K562 (cell line): Measurements from ENCODE around the gene IFI27L1. TPM values are rescaled to one million over a fixed set of nuclear protein-coding genes. Genes with fewer than 3 reads are reported as not detected.

Experiments
- ATAC-seq: fragments of 200-7000 bp; cut with Tn5 transposase; 3 replicates; pipeline ENCODE4 v1.9.1; 2020; ENCODE audit warnings: moderate library complexity
- BruUV-seq: library from RNA; stranded (reverse); fragments of 400-500 nt; replicated peaks from 2 replicates; lab custom pipeline; 2021; lab: Mats Ljungman, UMichigan
- CTCF ChIA-PET: fragments of 300-600 bp; formaldehyde crosslinking; extraction: SDS; loops from one replicate; lab custom pipeline; 2021; ENCODE audit warnings: low intra/inter-chr PET ratio; lab: Yijun Ruan, JAX
- POLR2A ChIA-PET: fragments of 300-600, 350-650 bp; sonication (Branson Sonifier 250); formaldehyde crosslinking; extraction: SDS; loops from one replicate; lab custom pipeline; 2021; ENCODE audit warnings: antibody characterized with exemption, inconsistent platforms; lab: Yijun Ruan, JAX
- DNase-seq, 4 experiments: peaks; one replicate each; pipeline versions ENCODE4 v3.0.0 to v3.0.0-alpha.2; 2011 to 2018; ENCODE audit warnings: low spot score in 3 of 4, mixed read lengths in 3 of 4; ENCODE audit errors: extremely low read depth in 1 of 4
- FAIRE-seq: peaks from 2 replicates; lab custom pipeline; 2011; peaks lifted over from hg19 to GRCh38; lab: Jason Lieb, UNC
- H2AFZ ChIP-seq: 2 replicates; pipeline ENCODE4 v1.6.0; 2011; ENCODE audit warnings: low read depth, low read length, control low read depth, inconsistent platforms
- H3K27ac ChIP-seq: fragments of 200-600 bp; 3 replicates; pipeline ENCODE4 v1.8.0; 2011; ENCODE audit warnings: low read depth, mild to moderate bottlenecking, control low read depth, inconsistent platforms, low read length, moderate library complexity, mixed read lengths; ENCODE audit errors: extremely low read depth
- H3K27me3 ChIP-seq, 2 experiments: fragments of 300-600 bp in 1 of 2; 2 replicates in 1 of 2; 3 replicates in 1 of 2; pipeline versions ENCODE4 v1.6.0 to v1.8.0; 2011; ENCODE audit warnings: inconsistent platforms in 2 of 2, low read length in 2 of 2, mild to moderate bottlenecking in 1 of 2, mixed read lengths in 1 of 2, moderate library complexity in 1 of 2; ENCODE audit not compliant: control insufficient read depth in 2 of 2, insufficient read depth in 2 of 2
- H3K36me3 ChIP-seq: fragments of 300-600 bp; 3 replicates; pipeline ENCODE4 v1.8.0; 2011; ENCODE audit warnings: mild to moderate bottlenecking, low read length, inconsistent platforms; ENCODE audit not compliant: control insufficient read depth, insufficient read depth
- H3K4me1 ChIP-seq, 2 experiments: fragments of 200-600 bp in 1 of 2; replicated peaks in 1 of 2; 2 replicates in 1 of 2; 3 replicates in 1 of 2; pipeline versions ENCODE4 v1.5.1 to v1.8.0; 2011; ENCODE audit warnings: inconsistent platforms in 2 of 2, low read length in 2 of 2, mild to moderate bottlenecking in 1 of 2, mixed read lengths in 1 of 2, moderate library complexity in 1 of 2; ENCODE audit not compliant: control insufficient read depth in 2 of 2, insufficient read depth in 2 of 2
- H3K4me2 ChIP-seq: 2 replicates; pipeline ENCODE4 v1.6.1; 2011; ENCODE audit warnings: low read length, control low read depth, inconsistent platforms, mixed read lengths; ENCODE audit not compliant: insufficient read depth
- H3K4me3 ChIP-seq: fragments of 200-600 bp; sonication (generic), shearing (Covaris generic); 2 replicates; pipeline ENCODE4 v1.5.1; 2016; ENCODE audit warnings: control low read depth, inconsistent platforms
- H3K79me2 ChIP-seq: fragments of 200-600 bp; 3 replicates; pipeline ENCODE4 v1.8.0; 2011; ENCODE audit warnings: low read length, inconsistent platforms; ENCODE audit not compliant: control insufficient read depth, insufficient read depth
- H3K9ac ChIP-seq, 2 experiments: 2 replicates each; pipeline versions ENCODE4 v1.6.0 to v1.6.1; 2011; ENCODE audit warnings: low read depth in 2 of 2, low read length in 2 of 2, control low read depth in 1 of 2, inconsistent platforms in 1 of 2, mild to moderate bottlenecking in 1 of 2, mixed read lengths in 1 of 2; ENCODE audit not compliant: insufficient read depth in 1 of 2
- H3K9me1 ChIP-seq: one replicate; pipeline ENCODE4 v1.6.0; 2011; ENCODE audit warnings: inconsistent platforms, mild to moderate bottlenecking, low read length, moderate library complexity; ENCODE audit not compliant: control insufficient read depth, insufficient read depth
- H3K9me3 ChIP-seq: replicated peaks from 2 replicates; pipeline ENCODE4 v1.5.1; 2011; ENCODE audit warnings: low read depth, low read length, inconsistent platforms; ENCODE audit not compliant: control insufficient read depth, insufficient read depth
- H4K20me1 ChIP-seq: replicated peaks from 2 replicates; pipeline ENCODE4 v1.6.1; 2011; ENCODE audit warnings: low read length, inconsistent platforms, mixed read lengths; ENCODE audit not compliant: control insufficient read depth, insufficient read depth
- ATF6 ChIP-seq: sonication (generic); formaldehyde crosslinking; IDR thresholded peaks from 2 replicates; pipeline ENCODE4 v1.4.0; 2020; ENCODE audit warnings: mild to moderate bottlenecking, missing genetic modification reagents
- CHD2 ChIP-seq: IDR thresholded peaks from 2 replicates; pipeline ENCODE4 v1.6.1; 2011; ENCODE audit warnings: low read depth, low read length
- HDAC6 ChIP-seq: IDR thresholded peaks from 2 replicates; pipeline ENCODE4 v1.6.1; 2012; ENCODE audit warnings: low read depth, mild to moderate bottlenecking, control low read depth, inconsistent platforms, low read length, moderate library complexity
- HNRNPH1 ChIP-seq: fragments of 200-400 bp; formaldehyde crosslinking; optimal IDR thresholded peaks from 2 replicates; pipeline ENCODE3; 2017; ENCODE audit warnings: low read depth, mild to moderate bottlenecking, low read length, moderate library complexity
- KLF1 ChIP-seq: fragments of 450-650 bp; IDR thresholded peaks from 2 replicates; pipeline ENCODE4 v1.6.1; 2016; ENCODE audit warnings: missing genetic modification characterization, missing compliant biosample characterization
- MIER1 ChIP-seq: fragments of 450-650 bp; IDR thresholded peaks from 2 replicates; pipeline ENCODE4 v1.6.1; 2016; ENCODE audit warnings: antibody characterized with exemption, mild to moderate bottlenecking, low read depth
- MNT ChIP-seq, 2 experiments: fragments of 450-650 bp; conservative IDR thresholded peaks; 2 replicates each; pipeline ENCODE4 v1.6.1; 2017; ENCODE audit warnings: mild to moderate bottlenecking in 2 of 2, moderate library complexity in 2 of 2
- NFE2 ChIP-seq: IDR thresholded peaks from 2 replicates; pipeline ENCODE4 v1.6.1; 2014; ENCODE audit warnings: antibody characterized with exemption, low read depth
- NR2C2 ChIP-seq, 2 experiments: fragments of 200-800 bp in 1 of 2; sonication (Bioruptor generic) in 1 of 2; sonication (generic) in 1 of 2; formaldehyde crosslinking in 1 of 2; IDR thresholded peaks; 2 replicates each; pipeline versions ENCODE4 v1.6.1 to v1.8.0; 2016 to 2022; ENCODE audit warnings: mild to moderate bottlenecking in 1 of 2, missing compliant biosample characterization in 1 of 2, missing genetic modification characterization in 1 of 2, missing genetic modification reagents in 1 of 2
- PHF21A ChIP-seq: fragments of 450-650 bp; IDR thresholded peaks from 2 replicates; pipeline ENCODE4 v1.6.1; 2017; ENCODE audit warnings: low read depth, borderline replicate concordance
- SIX5 ChIP-seq, 2 experiments: IDR thresholded peaks; 2 replicates each; pipeline ENCODE4 v1.6.1; 2011; ENCODE audit warnings: low read length in 2 of 2, borderline replicate concordance in 1 of 2, low read depth in 1 of 2, mild to moderate bottlenecking in 1 of 2, moderate library complexity in 1 of 2; ENCODE audit not compliant: insufficient read depth in 1 of 2
- SMAD2 ChIP-seq: fragments of 150-350 bp; IDR thresholded peaks from 2 replicates; pipeline ENCODE4 v1.6.1; 2014; ENCODE audit warnings: low read depth, mild to moderate bottlenecking, low read length
- SP1 ChIP-seq: sonication (generic); formaldehyde crosslinking; IDR thresholded peaks from 2 replicates; pipeline ENCODE4 v1.8.1; 2022; ENCODE audit warnings: mild to moderate bottlenecking, missing genetic modification reagents
- ZEB2 ChIP-seq: fragments of 450-650 bp; IDR thresholded peaks from 2 replicates; pipeline ENCODE4 v1.6.1; 2016
- ZNF699 ChIP-seq: fragments of 250-450 bp; sonication (Bioruptor Pico); IDR thresholded peaks from 2 replicates; pipeline ENCODE4 v1.8.0; 2021; ENCODE audit warnings: mild to moderate bottlenecking, moderate library complexity; ENCODE audit not compliant: insufficient replicate concordance
- WGBS: fragments of 100-300 bp; shearing (Covaris generic); methylation state at CpG from one replicate; pipeline ENCODE4 v1.1.6; 2016; ENCODE audit warnings: low coverage, mixed read lengths; ENCODE audit not compliant: insufficient coverage; ENCODE audit errors: missing lambda C conversion rate; 5-methylcytosine and 5-hydroxymethylcytosine counted together
- in situ Hi-C: fragments of 300-500 bp; cut with MboI; formaldehyde crosslinking; loops from 4 replicates; pipeline ENCODE4 v1.15.0; 2018; ENCODE audit warnings: inconsistent platforms, mixed read lengths
- intact Hi-C: fragments of 100-400 bp; cut with micrococcal nuclease; formaldehyde crosslinking; loops from 2 replicates; pipeline ENCODE4 v1.14.2; 2022
- polyA plus RNA-seq, 8 experiments: library from polyadenylated mRNA; depleted of rRNA in 4 of 8; stranded (reverse) in 5 of 8; unstranded in 3 of 8; fragments of >200 nt; fragmentation: Nextera tagmentation in 2 of 8; fragmentation: Illumina TruSeq in 1 of 8; extraction: Ambion mirVana in 2 of 8; extraction: Trizol in 1 of 8; gene quantifications; 2 replicates each; pipeline versions ENCODE4 v1.2.1 to v1.2.3, GENCODE V29; 2011 to 2014; ENCODE audit warnings: inconsistent platforms in 1 of 8, missing spikeins in 1 of 8
- total RNA-seq, 7 experiments: library from RNA; depleted of rRNA in 6 of 7; stranded (reverse); fragments of >200 nt in 6 of 7; fragmentation: Illumina TruSeq in 2 of 7; extraction: Trizol in 2 of 7; gene quantifications; 2 replicates each; pipeline versions ENCODE4 v1.2.1 to v1.2.3, GENCODE V29; 2011 to 2021; ENCODE audit warnings: low replicate concordance in 1 of 7
- TF ChIP-seq, protein P1 (sequence below): fragments of 250-450 bp; sonication (Bioruptor Pico); IDR thresholded peaks from 2 replicates; pipeline ENCODE4 v1.4.0; 2020; ENCODE audit warnings: mild to moderate bottlenecking, moderate library complexity, borderline replicate concordance

The IFI27L1 gene
- total and polyA plus RNA-seq, 9 of the 15 experiments (the other 6 are each of a cell fraction or from before 2014, with no cell fraction given) = 14.5 to 28.0 (median 23.8) TPM

GRCh38 chr14:94081386-94081820 is 293 bp downstream of the IFI27L1 start:
- no TSS peak for BruUV-seq
- Histone ChIP-seq H3K27ac (peak overlapping the region; percentile 81), H3K36me3 (peaks cover 28% of the 10 kb centered on the region), H3K9me1 (no peaks in the 10 kb centered on the region), H4K20me1 (peaks cover 9% of the 10 kb centered on the region), H3K79me2 (peaks cover 81% of the 10 kb centered on the region), H3K9ac (peak overlapping the region; percentile 85 to 95), H2AFZ (peak overlapping the region; percentile 64), H3K4me3 (peak overlapping the region; percentile 88), H3K4me1 (peaks cover 8 to 22% of the 10 kb centered on the region in 2 experiments; a peak in 4 of 5 replicates), H3K9me3 (no peaks in the 10 kb centered on the region; the same call in 1 of the 2 replicates), H3K27me3 (no peaks in the 10 kb centered on the region), H3K4me2 (peak overlapping the region; percentile 92)
- ATAC-seq (peak; percentile 12; the same call in 1 of the 3 replicates), FAIRE-seq (no peak), DNase-seq (no peak)
- WGBS = 0% methylated on average over 18 of the region's 19 CpGs
- POLR2A ChIA-PET = interaction anchor here (0.6 to 1.0 kb wide), 4 partner anchors 23 to 77 kb away, joined by 3 to 4 read pairs (median 4); partner anchors contain the start of gene IFI27
- in situ Hi-C loops = no loop called here
- CTCF ChIA-PET = interaction anchor here (0.7 kb wide), 1 partner anchor 66 kb away, joined by 5 read pairs; no protein-coding TSS in a partner anchor
- intact Hi-C loops = no loop called here
- TF ChIP-seq, protein P1, sequence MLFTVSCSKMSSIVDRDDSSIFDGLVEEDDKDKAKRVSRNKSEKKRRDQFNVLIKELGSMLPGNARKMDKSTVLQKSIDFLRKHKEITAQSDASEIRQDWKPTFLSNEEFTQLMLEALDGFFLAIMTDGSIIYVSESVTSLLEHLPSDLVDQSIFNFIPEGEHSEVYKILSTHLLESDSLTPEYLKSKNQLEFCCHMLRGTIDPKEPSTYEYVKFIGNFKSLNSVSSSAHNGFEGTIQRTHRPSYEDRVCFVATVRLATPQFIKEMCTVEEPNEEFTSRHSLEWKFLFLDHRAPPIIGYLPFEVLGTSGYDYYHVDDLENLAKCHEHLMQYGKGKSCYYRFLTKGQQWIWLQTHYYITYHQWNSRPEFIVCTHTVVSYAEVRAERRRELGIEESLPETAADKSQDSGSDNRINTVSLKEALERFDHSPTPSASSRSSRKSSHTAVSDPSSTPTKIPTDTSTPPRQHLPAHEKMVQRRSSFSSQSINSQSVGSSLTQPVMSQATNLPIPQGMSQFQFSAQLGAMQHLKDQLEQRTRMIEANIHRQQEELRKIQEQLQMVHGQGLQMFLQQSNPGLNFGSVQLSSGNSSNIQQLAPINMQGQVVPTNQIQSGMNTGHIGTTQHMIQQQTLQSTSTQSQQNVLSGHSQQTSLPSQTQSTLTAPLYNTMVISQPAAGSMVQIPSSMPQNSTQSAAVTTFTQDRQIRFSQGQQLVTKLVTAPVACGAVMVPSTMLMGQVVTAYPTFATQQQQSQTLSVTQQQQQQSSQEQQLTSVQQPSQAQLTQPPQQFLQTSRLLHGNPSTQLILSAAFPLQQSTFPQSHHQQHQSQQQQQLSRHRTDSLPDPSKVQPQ = no peak
- TF ChIP-seq CHD2 (0 out of 2 replicates have a peak, but pooled peaks have one; percentile 5), HNRNPH1 (no peak), PHF21A (no peak), MIER1 (no peak), KLF1 (tag) (no peak), NR2C2 (CRISPR knock-in tag; IDR thresholded peaks at IDR 0.05) (no peak), NR2C2 (tag; IDR thresholded peaks at IDR 0.05) (peak; percentile 18; the same call in 1 of the 2 replicates), ZEB2 (no peak), HDAC6 (no peak), ATF6 (no peak), NFE2 (no peak), SP1 (no peak), ZNF699 (no peak), MNT (conservative IDR thresholded peaks at IDR 0.05) (0 out of 4 replicates have a peak, but pooled peaks of 1 of the 2 experiments have one; percentile 4), SMAD2 (no peak), SIX5 (IDR thresholded peaks at IDR 0.05; ENCODE audit: borderline replicate concordance in 1 of 2, insufficient read depth in 1 of 2, low read depth in 1 of 2, low read length in 2 of 2) (no peak)
